Lower lobe of right lung (tissue), 2 donors: ENCODE data around the gene MAL. TPM values are rescaled to one million over a fixed set of nuclear protein-coding genes. Genes with fewer than 3 reads are reported as not detected.

Experiments
- ATAC-seq, 2 donors: fragments of 200-7000 bp; cut with Tn5 transposase; one replicate each; pipeline ENCODE4 v1.9.1; 2020 to 2022; ENCODE audit warnings: mild to moderate bottlenecking in 2 of 2, moderate library complexity in 2 of 2
- DNase-seq: peaks from one replicate; pipeline ENCODE4 v3.0.0-alpha.2; 2020
- H3K27ac ChIP-seq: fragments of 200-600 bp; one replicate; pipeline ENCODE4 v1.8.0; 2022
- H3K27me3 ChIP-seq: fragments of 200-600 bp; one replicate; pipeline ENCODE4 v1.8.0; 2022; ENCODE audit warnings: low read depth
- H3K36me3 ChIP-seq: fragments of 200-600 bp; one replicate; pipeline ENCODE4 v1.8.0; 2022; ENCODE audit warnings: mild to moderate bottlenecking
- H3K4me1 ChIP-seq: fragments of 200-600 bp; one replicate; pipeline ENCODE4 v1.8.0; 2022
- H3K4me3 ChIP-seq: fragments of 200-600 bp; one replicate; pipeline ENCODE4 v1.8.0; 2022; ENCODE audit warnings: mild to moderate bottlenecking
- H3K9me3 ChIP-seq: fragments of 200-600 bp; one replicate; pipeline ENCODE4 v1.8.0; 2022
- CTCF ChIP-seq: fragments of 200-600 bp; IDR thresholded peaks from one replicate; pipeline ENCODE4 v1.8.0; 2022; ENCODE audit warnings: antibody characterized with exemption, mild to moderate bottlenecking
- intact Hi-C: fragments of 100-400 bp; cut with DNase I; formaldehyde crosslinking; loops from one replicate; pipeline ENCODE4 v1.11.0; 2022
- total RNA-seq: library from RNA; stranded (reverse); fragmentation: NEBNext Ultra II Directional; extraction: Animal tissue kit (Norgen Biotek cat#: 25700); gene quantifications from one replicate; pipeline ENCODE4 v1.2.1, GENCODE V29; 2021
- donor health status: DM: no; HTN: yes; CAD: no; lungs with severe emphysema.

The MAL gene
- total RNA-seq, 1 donor from 2014 or later, result 13.4 TPM

GRCh38 chr2:94994914-94995552, 30.5 kb upstream of the MAL start:
- DNase-seq (no peak), ATAC-seq (no peak)
- H3K4me1 ChIP-seq, result peaks cover 4% of the 10 kb centered on the region
- peaks cover 10% of the 10 kb centered on the region for H3K27me3 ChIP-seq
- H3K36me3 ChIP-seq, result no peaks in the 10 kb centered on the region
- no peaks in the 10 kb centered on the region for H3K9me3 ChIP-seq
- H3K4me3 ChIP-seq, result no peak overlapping the region
- intact Hi-C loops, result no loop called here
- no peak for TF ChIP-seq CTCF
- H3K27ac ChIP-seq, result no peak overlapping the region

- ATAC-seq, result no peak
- no peaks in the 10 kb centered on the region for H3K9me3 ChIP-seq
- H3K27me3 ChIP-seq, result peaks cover 10% of the 10 kb centered on the region
- no peak for TF ChIP-seq CTCF
- no peaks in the 10 kb centered on the region for H3K36me3 ChIP-seq
- H3K4me3 ChIP-seq, result no peak overlapping the region
- no peak overlapping the region for H3K27ac ChIP-seq
- H3K4me1 ChIP-seq, result peaks cover 4% of the 10 kb centered on the region
- intact Hi-C loops, result no loop called here
- peak; percentile 30 for DNase-seq
Observed at GRCh38 chr2:94995553-94996304, 29.8 kb upstream of the MAL start.

DNA sequence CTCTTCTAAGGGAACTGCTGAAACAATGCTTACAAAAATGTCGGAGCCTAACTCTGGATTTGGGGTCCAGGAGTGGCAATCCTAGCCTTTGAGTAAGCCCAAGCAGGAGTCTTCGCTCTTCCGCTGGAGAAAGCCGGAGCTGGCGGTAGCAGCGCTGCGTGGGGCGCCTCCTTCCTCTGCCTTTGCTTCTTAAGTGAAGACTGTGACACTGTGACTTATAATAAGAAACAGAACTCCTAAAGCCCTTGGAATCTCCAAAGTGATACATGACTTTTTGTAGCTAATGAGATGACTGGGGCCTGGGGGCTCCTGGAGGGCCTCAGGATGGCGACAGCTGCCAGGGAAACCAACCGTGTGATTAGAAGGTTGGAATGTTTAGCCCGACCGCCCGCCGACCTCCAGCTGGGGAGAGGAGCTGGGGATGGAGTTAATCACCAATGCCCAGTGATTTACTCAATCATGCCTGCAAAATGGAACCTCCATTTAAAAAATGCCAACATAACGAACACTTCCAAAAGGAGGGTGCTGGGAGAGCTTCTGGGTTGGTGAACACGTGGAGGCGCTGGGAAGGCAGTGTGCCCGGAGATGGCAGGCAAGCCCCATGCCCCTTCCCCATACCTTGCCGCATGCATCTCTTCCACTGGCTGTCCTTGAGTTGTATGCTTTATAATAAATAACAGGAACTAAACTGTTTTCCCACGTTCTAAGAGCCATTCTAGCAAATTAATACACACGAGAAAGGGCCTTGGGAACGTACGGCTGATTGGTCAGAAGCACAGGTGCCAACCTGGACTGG, 29.0 kb upstream of the MAL start:
- peaks cover 10% of the 10 kb centered on the region for H3K27me3 ChIP-seq
- TF ChIP-seq CTCF, result no peak
- no peak overlapping the region for H3K4me3 ChIP-seq
- intact Hi-C loops, result no loop called here
- no peaks in the 10 kb centered on the region for H3K9me3 ChIP-seq
- H3K4me1 ChIP-seq, result peaks cover 4% of the 10 kb centered on the region
- no peak for ATAC-seq
- no peak overlapping the region for H3K27ac ChIP-seq
- DNase-seq, result peak; percentile 20
- no peaks in the 10 kb centered on the region for H3K36me3 ChIP-seq

- no peak overlapping the region for H3K27ac ChIP-seq
- H3K4me3 ChIP-seq, result peak overlapping the region; percentile 40
- TF ChIP-seq CTCF, result no peak
- peaks cover 10% of the 10 kb centered on the region for H3K27me3 ChIP-seq
- peaks cover 4% of the 10 kb centered on the region for H3K4me1 ChIP-seq
- intact Hi-C loops, result no loop called here
- no peaks in the 10 kb centered on the region for H3K9me3 ChIP-seq
- ATAC-seq (peak; percentile 55 to 57), DNase-seq (peak; percentile 45)
- no peaks in the 10 kb centered on the region for H3K36me3 ChIP-seq
Observed at GRCh38 chr2:94997981-94998930, 27.3 kb upstream of the MAL start.

- no peak overlapping the region for H3K27ac ChIP-seq
- H3K9me3 ChIP-seq, result no peaks in the 10 kb centered on the region
- no peak overlapping the region for H3K4me3 ChIP-seq
- ATAC-seq (no peak), DNase-seq (peak; percentile 35)
- H3K27me3 ChIP-seq, result peaks cover 10% of the 10 kb centered on the region
- intact Hi-C loops, result no loop called here
- H3K4me1 ChIP-seq, result peaks cover 4% of the 10 kb centered on the region
- no peak for TF ChIP-seq CTCF
- no peaks in the 10 kb centered on the region for H3K36me3 ChIP-seq
Observed at GRCh38 chr2:94999431-94999883, 26.1 kb upstream of the MAL start.
